ENCODE measurements around the gene LIPT2. TPM values are rescaled to one million over a fixed set of nuclear protein-coding genes. Genes with fewer than 3 reads are reported as not detected.

Gene LIPT2
- polyA plus RNA-seq, 3 donors = 2.2 to 5.1 (median 4.4) TPM

DNA sequence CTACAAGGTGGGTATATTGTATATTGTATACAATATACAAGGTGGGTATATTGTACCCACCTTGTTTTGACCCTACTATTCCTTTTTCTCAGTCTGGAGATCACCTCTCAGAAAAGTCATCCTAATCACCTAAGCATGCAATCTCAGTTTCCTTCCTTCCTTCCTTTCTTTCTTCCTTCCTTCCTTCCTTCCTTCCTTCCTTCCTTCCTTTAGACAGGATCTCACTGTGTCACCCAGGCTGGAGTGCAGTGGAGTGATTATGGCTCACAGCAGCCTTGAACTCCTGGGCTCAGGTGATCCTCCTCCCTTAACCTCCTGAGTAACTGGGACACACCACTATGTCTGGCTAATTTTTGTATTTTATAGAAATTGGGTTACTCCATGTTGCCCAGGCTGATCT, 25.0 kb downstream of the LIPT2 start:
- peaks cover 0 to 5% (median 3%) of the 10 kb centered on the region in 3 donors for H3K27me3 Mint-ChIP-seq (ENCODE audit: low read depth in 3 of 3)
- H3K4me3 ChIP-seq (replicated peaks in 1 of 3; ENCODE audit: low read depth in 2 of 3, low read length in 3 of 3) = no peak overlapping the region
- H3K4me1 Mint-ChIP-seq = peaks cover 78% of the 10 kb centered on the region

DNA sequence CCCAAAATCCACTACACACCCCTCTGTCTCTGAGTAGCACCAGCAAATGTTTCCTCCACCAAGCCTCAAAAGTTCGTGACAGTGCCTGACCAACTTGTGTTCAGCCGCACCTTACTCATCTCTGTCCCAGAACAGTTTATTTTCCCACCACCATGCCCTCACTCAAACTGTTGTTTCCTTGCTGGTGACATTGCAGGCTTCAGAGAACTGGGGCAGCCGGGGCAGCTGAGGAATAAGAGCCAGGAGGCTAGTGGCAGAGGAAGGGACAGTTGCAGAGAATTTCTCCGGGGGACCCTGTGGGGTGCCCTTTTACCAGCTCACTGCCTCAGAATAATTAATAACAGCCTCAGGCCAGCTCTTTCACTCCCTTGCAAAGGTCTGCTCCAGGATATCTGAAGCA, 25.5 kb downstream of the LIPT2 start:
- no CpG with 5 or more reads among the region's 4 CpGs for WGBS (ENCODE audit: insufficient coverage)
- no peak for DNase-seq
- peaks cover 36% of the 10 kb centered on the region for H3K79me2 ChIP-seq (ENCODE audit: insufficient read depth, low read length)
- H3K4me3 ChIP-seq (replicated peaks in 1 of 3; ENCODE audit: low read depth in 2 of 3, low read length in 3 of 3) = peak overlapping the region in 1 of 3 experiments; percentile 84
- TF ChIP-seq, protein P1, sequence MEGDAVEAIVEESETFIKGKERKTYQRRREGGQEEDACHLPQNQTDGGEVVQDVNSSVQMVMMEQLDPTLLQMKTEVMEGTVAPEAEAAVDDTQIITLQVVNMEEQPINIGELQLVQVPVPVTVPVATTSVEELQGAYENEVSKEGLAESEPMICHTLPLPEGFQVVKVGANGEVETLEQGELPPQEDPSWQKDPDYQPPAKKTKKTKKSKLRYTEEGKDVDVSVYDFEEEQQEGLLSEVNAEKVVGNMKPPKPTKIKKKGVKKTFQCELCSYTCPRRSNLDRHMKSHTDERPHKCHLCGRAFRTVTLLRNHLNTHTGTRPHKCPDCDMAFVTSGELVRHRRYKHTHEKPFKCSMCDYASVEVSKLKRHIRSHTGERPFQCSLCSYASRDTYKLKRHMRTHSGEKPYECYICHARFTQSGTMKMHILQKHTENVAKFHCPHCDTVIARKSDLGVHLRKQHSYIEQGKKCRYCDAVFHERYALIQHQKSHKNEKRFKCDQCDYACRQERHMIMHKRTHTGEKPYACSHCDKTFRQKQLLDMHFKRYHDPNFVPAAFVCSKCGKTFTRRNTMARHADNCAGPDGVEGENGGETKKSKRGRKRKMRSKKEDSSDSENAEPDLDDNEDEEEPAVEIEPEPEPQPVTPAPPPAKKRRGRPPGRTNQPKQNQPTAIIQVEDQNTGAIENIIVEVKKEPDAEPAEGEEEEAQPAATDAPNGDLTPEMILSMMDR (IDR thresholded peaks at IDR 0.05) = no peak
- peak overlapping the region; percentile 88 for H3K4me2 ChIP-seq (replicated peaks; ENCODE audit: extremely low read depth, low read length, poor library complexity, severe bottlenecking)
- peak overlapping the region in 6 of 7 donors; percentile 50 to 87 (median 76) for H3K27ac Mint-ChIP-seq
- H3K36me3 Mint-ChIP-seq = peaks cover 7 to 10% of the 10 kb centered on the region in 2 donors
- H3K9me3 Mint-ChIP-seq = peaks cover 0 to 3% (median 0%) of the 10 kb centered on the region in 7 donors
- H3K36me3 ChIP-seq (replicated peaks in 1 of 2; ENCODE audit: control insufficient read depth in 1 of 2, insufficient read depth in 2 of 2, low read length in 2 of 2) = no peaks in the 10 kb centered on the region
- intact Hi-C loops (cut with micrococcal nuclease) = no loop called here
- peak overlapping the region in 1 of 2 donors; percentile 71 for H3K27ac ChIP-seq (ENCODE audit: low read depth in 1 of 2, low read length in 2 of 2)
- H2AFZ ChIP-seq (ENCODE audit: insufficient read depth, low read depth, low read length, poor library complexity, severe bottlenecking) = peak overlapping the region; percentile 90
- peaks cover 78% of the 10 kb centered on the region for H3K4me1 Mint-ChIP-seq
- H3K9ac ChIP-seq (ENCODE audit: insufficient read depth, low read length, poor library complexity, severe bottlenecking) = no peak overlapping the region
- H3K9me3 ChIP-seq (replicated peaks in 1 of 2; ENCODE audit: control insufficient read depth in 1 of 2, insufficient read depth in 1 of 2, low read length in 2 of 2) = no peaks in the 10 kb centered on the region
- H4K20me1 ChIP-seq (ENCODE audit: insufficient read depth, low read length) = no peaks in the 10 kb centered on the region
- H3K4me1 ChIP-seq (ENCODE audit: control insufficient read depth in 1 of 2, insufficient read depth in 2 of 2, low read length in 2 of 2) = peaks cover 73 to 83% of the 10 kb centered on the region in 2 donors
- no peaks in the 10 kb centered on the region for H3K27me3 ChIP-seq (ENCODE audit: control insufficient read depth in 2 of 2, insufficient read depth in 2 of 2, low read length in 2 of 2)
- H3K27me3 Mint-ChIP-seq (ENCODE audit: low read depth in 3 of 3) = peaks cover 0 to 5% (median 3%) of the 10 kb centered on the region in 3 donors
- peak overlapping the region; percentile 86 to 93 for H3K4me3 Mint-ChIP-seq

More for the DNA sequence above, 25.0 kb downstream of the LIPT2 start:
- H3K9me3 Mint-ChIP-seq = peaks cover 0 to 3% (median 2%) of the 10 kb centered on the region in 7 donors
- Histone ChIP-seq H3K4me2 (replicated peaks; ENCODE audit: extremely low read depth, low read length, poor library complexity, severe bottlenecking) (no peak overlapping the region), H3K79me2 (ENCODE audit: insufficient read depth, low read length) (peaks cover 31% of the 10 kb centered on the region), H3K4me1 (ENCODE audit: control insufficient read depth in 1 of 2, insufficient read depth in 2 of 2, low read length in 2 of 2) (peaks cover 73 to 83% of the 10 kb centered on the region in 2 donors), H2AFZ (ENCODE audit: insufficient read depth, low read depth, low read length, poor library complexity, severe bottlenecking) (no peak overlapping the region), H4K20me1 (ENCODE audit: insufficient read depth, low read length) (no peaks in the 10 kb centered on the region), H3K9ac (ENCODE audit: insufficient read depth, low read length, poor library complexity, severe bottlenecking) (no peak overlapping the region), H3K9me3 (replicated peaks in 1 of 2; ENCODE audit: control insufficient read depth in 1 of 2, insufficient read depth in 1 of 2, low read length in 2 of 2) (no peaks in the 10 kb centered on the region), H3K27ac (ENCODE audit: low read depth in 1 of 2, low read length in 2 of 2) (no peak overlapping the region), H3K27me3 (ENCODE audit: control insufficient read depth in 2 of 2, insufficient read depth in 2 of 2, low read length in 2 of 2) (no peaks in the 10 kb centered on the region), H3K36me3 (replicated peaks in 1 of 2; ENCODE audit: control insufficient read depth in 1 of 2, insufficient read depth in 2 of 2, low read length in 2 of 2) (no peaks in the 10 kb centered on the region)
- peak overlapping the region in 2 of 7 donors; percentile 18 to 52 for H3K27ac Mint-ChIP-seq
- intact Hi-C loops (cut with micrococcal nuclease) = no loop called here
- TF ChIP-seq, protein P1 (IDR thresholded peaks at IDR 0.05) = no peak
- H3K4me3 Mint-ChIP-seq = peak overlapping the region in 1 of 2 donors; percentile 12
- peaks cover 7 to 10% of the 10 kb centered on the region in 2 donors for H3K36me3 Mint-ChIP-seq
- no peak for DNase-seq

All from CD14-positive monocyte (primary cell).